Muscle of back (tissue), 11 donors: ENCODE data around the gene FBXL17. TPM values are rescaled to one million over a fixed set of nuclear protein-coding genes. Genes with fewer than 3 reads are reported as not detected.

Experiments
- DNase-seq, 3 donors: peaks; one replicate each; pipeline versions ENCODE4 v3.0.0 to v3.0.0-alpha.2; 2013
- polyA plus RNA-seq, 10 donors: library from polyadenylated mRNA; unstranded; fragments of 120-200 nt; gene quantifications; one replicate each; pipeline ENCODE4 v1.2.1, GENCODE V29; 2013; ENCODE audit not compliant: insufficient read length in 10 of 10

The FBXL17 gene
- polyA plus RNA-seq, 10 donors: 18.6 to 25.6 (median 21.0) TPM

DNA sequence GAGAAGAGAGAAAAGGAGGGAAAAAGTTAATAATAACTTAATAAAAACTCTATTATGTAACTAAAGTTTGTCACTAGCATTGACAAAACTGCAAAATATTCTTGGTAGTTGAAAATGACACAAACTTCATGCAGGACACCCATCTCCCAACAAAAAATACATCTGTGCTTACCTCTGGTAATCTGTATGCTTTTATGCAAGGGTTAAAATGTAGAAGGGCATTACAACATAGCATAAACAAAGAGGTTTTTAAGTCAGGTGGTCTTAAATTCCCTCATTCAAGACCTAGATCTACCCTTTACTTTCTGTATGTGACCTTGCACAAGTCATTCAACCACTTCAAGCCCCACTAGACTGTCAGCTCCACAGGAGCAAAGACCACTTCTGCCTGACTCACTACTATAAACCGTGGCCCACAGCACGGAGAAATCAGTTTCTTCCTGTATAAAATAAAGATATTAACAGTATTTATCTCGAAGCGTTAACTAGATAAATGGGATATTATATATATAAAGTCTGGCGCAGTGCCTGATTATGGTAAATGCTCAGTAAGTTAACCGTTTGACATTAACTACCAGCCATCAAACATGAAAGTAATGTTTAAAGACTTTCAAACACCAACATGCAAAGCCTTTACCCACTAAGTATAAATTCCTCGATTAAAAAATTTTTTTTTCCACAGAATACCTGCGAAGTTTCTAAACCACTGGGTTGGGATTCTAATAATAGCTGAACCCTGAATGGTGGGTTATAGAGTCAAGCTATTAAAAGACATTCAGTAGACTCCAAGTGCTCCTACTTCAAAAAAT lies 2.0 kb downstream of the FBXL17 start:
- peak in 1 of 3 donors; percentile 7 for DNase-seq

DNA sequence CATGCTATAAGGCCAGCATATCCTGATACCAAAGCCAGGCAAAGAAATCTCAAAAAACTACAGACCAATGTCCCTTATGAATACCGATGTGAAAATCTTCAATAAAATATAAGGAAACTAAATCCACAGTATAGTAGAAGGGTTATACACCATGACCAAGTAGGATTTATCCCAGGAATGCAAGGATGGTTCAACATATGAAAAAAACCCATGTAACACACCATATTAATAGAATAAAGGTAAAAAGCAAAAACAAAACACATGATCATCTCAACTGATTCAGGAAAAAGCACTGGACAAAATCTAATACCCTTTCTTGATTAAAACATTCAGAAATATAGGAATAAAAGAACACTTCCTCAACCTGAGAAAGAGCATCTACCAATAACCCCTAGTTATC lies 6.1 kb downstream of the FBXL17 start:
- DNase-seq: no peak

DNA sequence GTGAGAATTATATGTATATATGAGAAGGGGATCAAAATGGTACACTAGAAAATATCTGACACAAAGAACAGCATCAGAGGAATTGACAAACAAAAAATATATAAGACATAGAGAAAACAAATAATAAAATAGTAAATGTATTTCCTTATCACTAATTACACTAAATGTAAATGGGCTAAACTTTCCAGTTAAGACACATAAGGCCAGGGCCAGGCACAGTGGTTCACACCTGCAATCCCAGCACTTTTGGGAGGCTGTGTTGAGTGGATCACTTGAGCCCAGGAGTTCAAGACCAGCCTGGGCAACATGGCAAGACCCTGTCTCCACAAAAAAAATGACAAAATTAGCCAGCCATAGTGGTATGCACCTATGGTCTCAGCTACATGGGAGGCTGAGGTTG lies 8.5 kb downstream of the FBXL17 start:
- DNase-seq: no peak

DNA sequence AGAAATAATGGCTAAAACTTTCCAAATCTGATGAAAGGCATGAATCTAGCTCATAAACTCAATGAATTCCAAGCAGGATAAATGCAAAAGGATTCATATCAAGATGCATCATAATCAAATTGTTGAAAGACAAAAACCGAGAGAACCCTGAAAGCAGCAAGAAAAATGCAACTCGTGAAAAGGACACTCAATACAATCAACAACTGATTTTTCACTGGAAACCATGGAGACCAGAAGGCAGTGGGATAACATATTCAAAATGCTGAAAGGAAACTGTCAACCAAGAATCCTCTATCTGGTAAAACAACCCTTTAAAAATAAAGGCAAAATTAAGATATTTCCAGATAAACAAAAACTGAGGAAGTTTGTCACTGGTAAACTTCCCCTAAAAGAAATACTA lies 9.5 kb downstream of the FBXL17 start:
- no peak for DNase-seq

DNA sequence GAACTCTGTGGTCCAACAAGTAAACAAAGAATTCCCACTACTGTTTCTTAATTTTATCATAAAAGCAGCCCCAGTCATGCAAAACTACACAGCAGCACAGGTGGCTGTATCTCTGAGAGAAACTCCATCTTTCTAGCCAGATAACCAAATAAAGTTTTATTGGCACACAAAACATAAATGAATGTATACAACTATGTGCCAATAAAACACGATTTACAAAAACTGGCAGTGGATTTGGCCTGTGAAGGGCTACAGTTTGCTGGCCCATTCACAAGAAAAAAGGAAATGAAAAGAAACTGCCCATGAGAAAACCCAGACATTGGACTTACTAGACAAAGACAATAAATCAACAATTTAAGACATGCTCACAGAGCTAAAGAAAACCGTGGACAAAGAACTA lies 10.6 kb downstream of the FBXL17 start:
- DNase-seq: no peak

DNA sequence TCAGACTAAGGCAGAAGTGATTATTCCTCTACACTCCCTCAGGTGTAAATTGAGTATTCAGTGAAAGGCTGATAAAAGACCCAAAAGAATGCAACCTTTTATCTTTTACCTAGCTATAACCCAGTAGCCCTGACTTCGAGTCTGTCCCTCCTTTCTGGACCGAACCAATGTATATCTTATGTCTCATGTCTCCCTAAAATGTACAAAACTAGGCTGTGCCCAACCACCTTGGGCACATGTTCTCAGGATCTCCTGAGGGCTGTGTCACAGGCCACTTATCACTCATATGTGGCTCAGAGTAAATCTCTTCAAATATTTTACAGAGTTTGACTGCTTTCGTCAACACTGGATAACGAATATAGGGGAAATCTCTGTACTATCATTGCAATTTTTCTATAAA lies 12.7 kb downstream of the FBXL17 start:
- DNase-seq: no peak

DNA sequence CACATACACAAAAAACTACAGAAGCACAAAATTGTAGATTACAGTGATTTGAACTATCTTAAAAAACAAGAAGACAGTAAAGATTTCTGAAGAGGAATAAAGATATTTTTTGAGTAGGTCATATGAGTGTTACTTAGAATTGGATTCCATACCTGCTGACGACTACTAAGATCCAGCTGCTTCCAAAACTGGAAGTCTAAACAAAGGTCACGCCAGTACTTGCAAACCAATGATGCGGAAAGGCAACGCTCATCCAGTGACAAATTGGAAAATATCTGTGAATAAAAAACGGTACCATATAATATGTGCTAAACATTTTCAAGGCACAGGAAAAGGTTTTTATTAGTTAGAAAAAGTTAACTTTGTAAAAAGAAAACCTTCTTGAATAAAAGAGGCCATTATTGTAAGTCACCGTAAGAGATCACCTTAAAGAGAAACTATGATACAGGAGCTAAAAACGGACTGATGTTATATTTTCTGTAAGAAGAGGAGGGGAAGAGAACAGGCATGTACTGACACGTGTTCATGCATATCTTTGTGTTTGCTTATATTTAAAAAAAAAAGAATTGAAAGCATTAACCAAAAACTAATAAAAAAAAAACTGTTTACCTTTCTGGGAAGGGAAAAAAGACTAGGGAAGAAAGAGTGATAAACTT lies 14.1 kb downstream of the FBXL17 start:
- no peak for DNase-seq

DNA sequence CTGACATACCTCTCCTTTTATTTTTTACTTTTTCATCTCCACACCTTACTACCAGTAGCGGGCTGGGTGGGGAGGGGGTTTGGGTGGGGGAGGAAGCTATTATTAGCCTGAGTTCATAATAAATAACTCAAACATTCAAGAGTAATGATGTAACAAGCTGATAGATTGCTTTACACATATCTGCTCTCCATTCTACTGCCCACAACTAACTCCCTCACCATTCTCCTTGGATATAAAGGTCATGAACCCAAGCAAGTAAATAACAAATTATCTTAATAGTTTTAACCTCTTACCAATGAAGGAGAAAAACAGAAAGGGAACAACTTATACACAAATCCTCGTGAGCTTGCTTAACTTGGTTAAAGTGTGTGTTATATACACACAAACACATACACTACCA lies 15.4 kb downstream of the FBXL17 start:
- no peak for DNase-seq

DNA sequence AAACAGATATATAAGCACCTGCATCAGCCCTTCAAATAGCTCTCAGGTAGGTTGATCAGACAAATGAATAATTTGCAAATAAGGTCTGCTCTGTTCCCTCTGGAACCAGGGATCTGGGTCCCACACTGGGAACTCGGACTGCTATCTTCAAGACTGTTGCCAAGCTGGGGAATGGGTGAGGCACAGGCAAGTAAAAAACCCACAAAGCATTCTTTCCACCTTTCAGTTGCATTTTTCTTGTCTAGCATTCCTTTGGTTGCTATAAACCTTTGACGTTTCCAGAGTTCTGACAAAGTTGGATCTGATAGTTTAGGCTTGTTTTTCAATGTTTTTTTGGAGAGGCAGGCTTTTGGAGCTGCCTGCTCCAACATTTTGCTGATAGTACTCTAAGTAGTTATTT lies 20.1 kb downstream of the FBXL17 start:
- no peak for DNase-seq

DNA sequence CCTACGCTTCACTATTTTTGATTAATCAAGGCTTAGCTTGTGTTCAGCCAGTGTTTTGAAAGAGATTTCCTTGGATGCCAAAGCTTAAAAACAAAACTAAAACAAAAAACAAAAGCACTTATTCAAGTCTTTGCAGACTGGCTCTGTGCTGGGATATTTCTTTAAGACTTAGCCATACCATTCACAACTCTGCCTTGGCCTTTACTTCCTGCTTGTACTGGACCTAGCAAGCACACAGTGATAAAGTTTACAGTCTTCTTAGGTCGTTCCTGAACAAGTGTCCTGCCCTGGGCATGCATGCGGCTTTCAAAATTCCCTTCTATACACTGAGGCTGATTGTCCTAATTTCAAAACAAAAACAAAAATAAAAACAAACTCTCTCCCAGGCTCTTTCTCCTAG lies 20.7 kb downstream of the FBXL17 start:
- DNase-seq: no peak

DNA sequence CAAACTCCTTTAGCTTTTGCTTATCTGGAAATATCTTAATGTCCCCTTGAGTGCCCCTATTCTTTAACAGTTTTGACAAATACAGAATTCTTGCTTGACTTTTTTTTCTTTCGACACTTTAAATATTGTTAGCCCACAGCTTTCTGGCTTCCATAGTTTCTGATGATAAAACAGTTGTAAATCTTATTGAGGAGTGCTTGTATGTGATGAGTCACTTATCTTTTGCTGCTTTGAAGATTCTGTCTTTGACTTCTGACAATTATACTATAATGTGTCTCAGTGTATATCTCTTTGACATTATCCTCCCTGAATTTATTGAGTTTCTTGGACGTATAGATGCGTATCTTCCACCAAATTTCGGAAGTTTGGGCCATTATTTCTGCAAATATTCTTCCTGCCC lies 21.6 kb downstream of the FBXL17 start:
- no peak for DNase-seq

DNA sequence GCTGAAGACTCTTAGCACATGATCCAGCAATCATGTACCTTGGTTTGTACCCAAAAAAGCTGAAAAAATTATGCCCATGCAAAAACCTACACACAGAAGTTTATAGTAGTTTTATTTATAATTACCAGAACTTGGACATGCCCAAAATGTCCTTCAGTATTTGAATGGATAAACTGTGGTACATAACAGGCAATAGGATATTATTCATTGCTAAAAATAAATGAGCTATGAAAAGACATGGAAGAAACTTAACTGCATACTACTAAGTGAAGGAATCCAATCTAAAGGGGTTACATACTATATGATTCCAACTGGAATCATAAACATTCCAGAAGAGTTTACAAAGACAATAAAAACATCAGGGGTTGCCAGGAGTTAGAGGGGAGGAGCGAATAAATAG lies 25.6 kb downstream of the FBXL17 start:
- DNase-seq: no peak

DNA sequence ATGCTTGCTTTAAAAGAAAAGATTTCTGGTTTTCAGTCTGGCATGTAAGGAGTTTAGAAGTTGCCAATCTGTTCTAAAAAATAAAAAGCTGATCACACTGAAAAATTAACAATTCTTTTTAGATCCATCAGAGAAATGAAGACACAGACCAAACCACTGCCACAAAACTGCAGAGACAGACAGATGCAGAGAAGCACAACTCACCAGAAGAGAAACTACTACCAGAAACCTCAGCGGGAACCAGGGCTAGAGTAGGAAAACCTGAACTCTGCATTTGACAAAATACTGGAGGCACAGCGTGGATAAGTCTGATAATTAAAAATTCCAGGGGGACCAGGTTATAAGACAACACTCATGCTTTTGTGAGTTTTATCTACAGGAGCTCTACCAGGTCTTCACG lies 28.8 kb downstream of the FBXL17 start:
- DNase-seq: no peak

DNA sequence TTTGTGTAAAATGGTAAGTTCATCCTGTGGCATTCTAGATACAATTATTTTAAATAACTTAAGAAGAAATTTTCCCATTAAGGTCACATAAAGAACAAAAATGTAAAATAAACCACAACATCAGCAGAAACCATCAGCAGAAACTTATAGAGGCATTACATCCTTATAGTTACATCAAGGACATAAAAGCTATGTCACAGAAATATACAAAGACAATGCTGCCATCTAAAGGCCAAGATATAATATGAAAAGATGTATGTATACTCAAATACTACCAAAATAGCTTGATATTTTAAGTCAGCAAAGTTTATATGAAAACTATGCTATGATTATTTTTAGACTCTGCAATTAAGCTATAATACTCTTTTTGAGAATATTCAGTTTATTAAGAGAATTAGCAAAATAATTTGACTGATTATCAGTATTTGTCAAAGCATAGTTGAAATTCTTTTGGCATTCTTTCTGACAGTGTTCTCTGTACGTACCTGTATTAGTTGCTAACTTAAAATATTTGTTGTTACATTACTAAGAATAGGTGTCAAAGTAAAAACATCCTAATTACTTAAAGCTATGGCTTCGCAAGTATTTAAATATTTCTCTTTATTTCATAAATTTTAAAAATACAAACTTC lies 36.2 kb downstream of the FBXL17 start:
- peak; percentile 36 to 66 (median 58) for DNase-seq

DNA sequence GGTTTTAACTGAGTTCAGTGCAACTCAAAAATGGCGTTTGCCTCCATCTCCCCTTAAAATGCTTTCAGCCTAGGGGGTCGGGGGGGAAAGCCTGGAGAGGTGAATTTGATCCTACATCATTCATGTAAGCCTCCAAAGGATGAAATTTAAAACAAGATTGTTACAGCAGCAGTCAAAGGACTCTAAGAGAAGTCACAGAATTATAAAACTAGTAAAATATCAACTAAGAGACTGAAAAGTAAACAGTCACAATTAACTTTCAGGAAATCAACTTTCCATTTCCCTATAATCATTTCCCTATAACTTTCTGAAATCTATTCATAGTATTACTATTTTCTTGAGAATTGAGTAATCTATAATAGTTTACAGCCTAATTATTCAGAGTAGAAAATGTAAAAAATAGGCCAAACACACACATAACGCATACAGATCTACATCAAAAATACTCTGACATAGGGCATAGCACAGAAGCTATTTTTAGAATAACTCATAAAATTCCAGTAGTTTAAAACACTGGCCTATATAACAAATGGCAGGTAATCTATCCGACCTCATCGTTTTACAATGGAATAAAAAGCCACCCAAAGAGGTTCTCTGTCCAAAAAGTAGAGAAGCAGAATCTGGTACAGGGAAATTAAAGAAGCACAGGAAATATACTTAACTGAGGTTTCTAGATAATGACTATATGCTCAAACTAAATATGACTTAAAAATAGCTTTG lies 37.6 kb downstream of the FBXL17 start:
- DNase-seq: no peak

DNA sequence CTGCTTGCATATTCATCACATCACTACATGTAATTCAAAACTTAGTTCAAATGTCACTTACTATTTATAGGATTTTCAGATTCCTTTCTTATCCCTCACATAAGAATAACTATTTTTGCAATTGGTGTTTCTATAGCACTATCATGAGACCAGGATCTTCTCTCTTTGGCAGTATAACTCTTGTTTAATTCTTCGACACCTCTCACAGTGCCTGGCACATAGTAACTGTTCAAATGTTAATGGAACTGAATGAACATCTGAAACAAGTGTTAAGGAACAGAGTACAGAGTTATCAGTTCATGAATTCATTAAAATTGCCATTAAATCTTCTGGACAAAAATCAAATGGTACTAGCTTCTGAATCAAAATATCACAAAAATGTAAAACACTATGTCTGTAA lies 40.0 kb downstream of the FBXL17 start:
- no peak for DNase-seq

DNA sequence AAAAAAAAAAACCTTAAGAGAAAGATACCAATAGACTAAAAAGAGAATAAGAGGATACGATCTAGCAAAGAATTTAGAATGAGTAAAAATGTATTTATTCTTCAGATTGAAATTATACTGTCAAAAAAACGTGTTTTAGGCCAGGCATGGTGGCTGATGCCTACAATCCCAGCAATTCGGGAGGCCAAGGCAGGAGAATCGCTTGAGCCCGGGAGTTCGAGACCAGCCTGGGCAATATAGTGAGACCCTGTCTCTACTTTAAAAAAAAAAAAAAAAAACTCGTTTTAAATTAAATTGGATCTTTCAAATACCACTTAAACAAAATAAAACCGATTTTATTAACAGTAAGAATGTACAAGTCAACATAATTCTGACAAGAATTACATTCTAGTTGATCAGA lies 41.8 kb downstream of the FBXL17 start:
- no peak for DNase-seq

DNA sequence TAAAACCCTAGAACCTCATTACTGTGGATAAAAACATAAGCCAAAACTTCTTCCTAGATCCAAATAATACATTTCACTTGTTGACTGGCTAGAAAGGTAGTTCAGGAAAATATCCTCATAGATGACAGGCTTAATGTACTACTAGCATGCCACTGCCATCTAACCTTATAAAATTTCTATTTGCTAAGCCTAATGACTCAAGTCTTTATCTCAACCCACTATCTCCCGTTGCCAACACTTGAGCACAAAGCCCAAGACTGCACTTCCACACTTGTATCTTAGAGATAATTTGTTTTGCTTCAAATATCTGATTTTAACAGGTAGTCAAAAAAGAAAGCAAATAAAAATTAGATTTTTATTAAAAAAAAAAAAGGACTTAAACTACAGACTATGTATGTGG lies 42.7 kb downstream of the FBXL17 start:
- DNase-seq: no peak

DNA sequence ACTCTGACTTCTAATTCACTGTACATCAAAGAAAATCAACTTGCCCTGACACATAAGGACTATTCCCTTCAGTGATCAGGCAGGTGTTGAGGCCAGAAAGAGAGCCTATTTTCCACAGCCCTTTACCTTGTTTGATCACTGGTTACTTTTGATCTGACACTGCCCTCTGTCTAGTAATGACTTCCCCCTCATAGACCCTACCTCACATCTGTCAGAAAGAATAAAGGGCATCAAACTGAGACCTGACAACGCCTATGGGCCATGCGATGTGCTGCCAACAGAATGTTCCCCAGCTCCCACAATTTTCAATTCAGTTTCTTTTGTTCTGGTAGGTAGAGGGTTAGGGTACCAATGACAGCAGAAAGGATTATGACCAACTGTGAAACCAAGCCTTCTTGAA lies 47.7 kb downstream of the FBXL17 start:
- no peak for DNase-seq

DNA sequence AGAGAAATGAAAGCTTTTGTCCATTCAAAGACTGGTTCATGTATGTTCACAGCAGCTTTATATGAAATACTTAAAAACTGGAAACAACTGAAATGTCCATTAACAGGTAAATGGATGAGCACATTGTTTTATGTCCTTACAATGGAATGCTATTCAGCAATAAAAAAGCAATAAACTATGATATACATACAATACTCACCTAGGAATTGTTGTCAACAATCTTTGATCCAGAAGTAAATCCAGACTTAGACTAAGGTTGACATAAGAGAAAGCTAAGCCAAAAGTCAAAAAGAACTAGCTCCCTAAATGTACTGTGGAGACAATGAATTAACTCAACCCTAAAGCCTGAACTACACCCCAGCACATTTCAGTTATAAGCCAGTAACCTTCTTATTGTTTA lies 54.9 kb downstream of the FBXL17 start:
- DNase-seq: no peak

DNA sequence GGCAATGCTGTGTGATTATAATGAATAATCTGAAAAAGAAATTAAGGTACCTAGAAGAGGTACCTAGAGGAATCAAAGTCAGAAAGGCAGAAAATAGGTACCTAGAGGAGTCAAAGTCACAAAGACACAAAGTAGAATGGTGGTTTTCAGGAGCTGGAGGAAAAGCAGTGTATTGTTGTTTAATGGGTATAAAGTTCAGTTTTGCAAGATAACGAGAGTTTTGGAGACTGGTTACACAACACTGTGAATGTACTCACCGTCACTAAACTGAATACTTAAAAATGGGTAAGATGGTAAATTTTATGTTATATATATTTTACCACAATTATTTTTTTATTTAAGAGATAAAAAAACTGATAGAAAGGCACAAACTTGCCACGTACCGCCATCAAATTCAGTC lies 57.0 kb downstream of the FBXL17 start:
- DNase-seq: no peak

DNA sequence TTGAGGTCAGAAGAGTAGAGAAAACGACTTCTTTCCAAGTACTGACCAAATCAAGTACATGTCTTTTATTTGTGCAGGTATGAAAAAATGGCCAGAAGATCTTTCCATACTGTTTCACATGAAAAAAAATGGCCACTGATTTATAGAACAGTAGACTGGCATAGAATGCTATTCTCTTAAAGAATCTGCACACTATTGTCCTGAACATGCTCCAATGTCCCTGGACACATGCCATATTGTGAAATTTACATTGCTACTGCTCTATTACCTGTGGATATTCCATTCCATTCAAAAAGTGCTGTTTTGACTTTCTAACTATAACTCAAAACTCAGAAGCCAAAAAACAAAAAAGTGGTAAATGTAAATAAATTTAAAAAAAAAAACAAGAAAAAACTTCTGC lies 60.6 kb downstream of the FBXL17 start:
- DNase-seq: no peak

DNA sequence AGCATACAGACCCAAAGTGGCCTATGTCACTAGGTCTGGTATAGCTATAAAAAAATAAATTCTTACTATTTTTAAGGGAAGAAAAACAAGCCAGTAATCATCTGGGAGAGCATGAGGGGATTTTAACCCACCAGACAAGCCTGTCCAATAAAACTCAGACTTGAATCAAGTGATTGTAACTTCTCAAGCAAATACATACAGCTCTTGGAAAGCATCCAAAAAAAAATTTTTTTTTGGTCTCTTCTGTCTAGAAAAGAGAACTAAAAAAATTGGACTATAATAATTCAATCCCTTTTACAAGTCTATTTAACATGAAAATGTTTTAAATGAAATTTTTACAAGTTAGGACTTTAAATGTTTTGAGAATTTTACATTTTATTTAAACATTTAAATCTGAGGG lies 61.7 kb downstream of the FBXL17 start:
- DNase-seq: peak in 1 of 3 donors; percentile 14
